SH-SY5Y (cell line): ENCODE measurements around the gene NAXE.

Source experiments
- GATA2 ChIP-seq: IDR thresholded peaks from 2 replicates; pipeline ENCODE4 v1.6.1; 2011; ENCODE audit warnings: mild to moderate bottlenecking, low read depth, low read length
- GATA3 ChIP-seq: IDR thresholded peaks from 2 replicates; pipeline ENCODE4 v1.6.1; 2011; ENCODE audit warnings: low read depth, mild to moderate bottlenecking, low read length, moderate library complexity

Gene NAXE

DNA sequence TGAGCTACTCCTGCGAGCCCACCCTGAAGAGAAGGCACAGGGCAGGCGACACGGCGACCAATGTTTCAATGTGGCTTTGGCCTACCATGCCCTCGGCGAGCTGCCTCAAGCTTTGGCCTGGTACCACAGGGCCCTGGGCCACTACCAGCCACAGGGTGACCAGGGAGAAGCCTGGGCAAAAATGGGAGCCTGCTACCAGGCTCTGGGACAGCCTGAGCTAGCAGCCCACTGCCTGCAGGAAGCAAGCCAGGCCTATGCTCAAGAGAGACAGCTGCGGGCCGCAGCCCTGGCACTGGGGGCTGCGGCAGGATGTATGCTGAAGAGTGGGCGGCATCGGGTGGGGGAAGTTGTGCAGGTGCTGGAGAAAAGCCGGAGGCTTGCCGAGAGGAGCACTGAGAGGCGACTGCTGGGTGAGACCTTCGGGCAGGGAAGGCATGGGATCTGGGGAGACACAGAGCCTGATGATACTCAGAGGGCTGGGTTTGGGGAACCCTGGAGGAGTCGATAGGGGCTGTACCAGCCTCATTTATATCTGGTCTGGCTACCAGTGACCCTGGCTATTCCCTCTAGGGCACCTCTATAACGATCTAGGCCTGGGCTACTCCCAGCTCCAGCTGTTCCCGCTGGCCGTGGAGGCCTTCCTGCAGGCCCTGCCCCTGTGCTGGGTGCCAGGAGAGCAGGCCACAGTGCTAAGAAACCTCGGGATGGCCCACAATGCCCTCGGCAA is 9.8 kb upstream of the NAXE start:
- TF ChIP-seq GATA3 = no peak
- no peak for TF ChIP-seq GATA2

DNA sequence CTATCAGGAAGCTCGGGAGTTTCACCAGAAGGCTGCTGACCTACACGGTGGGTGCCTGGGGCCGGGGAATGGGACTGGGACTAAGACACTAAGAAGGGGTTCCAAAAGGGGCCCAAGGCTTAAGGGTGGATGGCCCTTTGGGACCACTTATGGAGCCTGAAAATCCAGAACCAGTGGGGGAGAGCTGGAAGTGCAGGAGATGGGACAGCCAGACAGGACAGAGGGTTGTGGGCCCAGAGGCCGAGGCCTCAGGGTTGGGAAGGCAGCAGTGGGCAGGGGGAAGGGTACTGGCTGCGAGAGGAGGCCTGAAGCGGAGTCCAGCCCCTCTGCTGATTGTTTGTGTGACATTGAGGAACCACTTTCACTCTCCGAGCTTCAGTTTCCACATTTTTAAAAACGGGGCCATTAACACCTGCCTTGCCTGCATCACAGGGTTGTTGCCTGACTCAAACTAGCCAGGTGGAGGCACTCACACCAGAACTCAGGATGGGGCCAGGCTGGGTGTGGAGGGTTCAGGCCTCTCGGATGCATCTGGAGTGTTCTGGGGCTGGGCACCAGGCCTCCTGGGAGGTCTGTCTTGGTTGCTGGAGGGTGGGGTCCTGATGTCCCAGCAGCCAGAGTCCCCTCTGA is 9.1 kb upstream of the NAXE start:
- TF ChIP-seq GATA3 (no peak), GATA2 (no peak)

DNA sequence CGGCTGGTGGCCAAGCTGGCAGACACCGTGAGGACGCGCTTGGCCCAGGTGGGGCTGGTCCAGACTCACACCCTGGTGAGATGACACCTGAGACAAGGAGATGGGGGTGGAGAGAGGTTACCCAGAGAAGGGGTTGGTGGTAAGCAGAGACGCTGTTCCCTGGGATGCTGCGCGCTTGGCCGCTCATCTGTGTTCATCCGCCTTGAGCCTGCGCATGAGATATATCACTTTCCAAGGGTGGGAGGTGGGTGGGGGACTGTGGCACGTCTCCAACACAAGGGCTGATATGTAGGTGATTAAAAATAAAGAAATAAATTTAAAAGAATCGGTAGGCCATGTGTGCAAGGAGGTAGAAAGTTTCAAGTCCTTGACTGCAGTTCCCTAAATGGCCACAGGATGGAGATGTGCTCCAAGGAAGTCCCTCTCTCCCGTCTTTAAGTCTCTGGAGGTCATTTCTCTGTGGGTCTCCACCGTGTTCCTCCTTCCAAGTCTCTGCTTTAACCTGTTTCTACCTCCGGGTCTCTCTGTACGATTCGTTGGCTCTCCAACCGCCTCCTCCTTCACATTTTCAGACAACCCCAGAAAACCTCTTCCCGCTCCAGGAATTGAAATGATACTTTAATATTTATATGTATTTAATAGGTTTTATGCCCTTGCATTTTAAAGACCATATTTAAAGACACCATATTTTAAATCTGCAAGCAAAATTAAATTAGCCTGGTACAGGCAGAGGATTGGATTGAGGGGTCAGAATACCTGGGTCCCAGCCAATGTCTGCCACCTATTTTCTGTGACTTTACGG is 7.6 kb upstream of the NAXE start:
- TF ChIP-seq GATA3 = no peak
- TF ChIP-seq GATA2 = no peak

DNA sequence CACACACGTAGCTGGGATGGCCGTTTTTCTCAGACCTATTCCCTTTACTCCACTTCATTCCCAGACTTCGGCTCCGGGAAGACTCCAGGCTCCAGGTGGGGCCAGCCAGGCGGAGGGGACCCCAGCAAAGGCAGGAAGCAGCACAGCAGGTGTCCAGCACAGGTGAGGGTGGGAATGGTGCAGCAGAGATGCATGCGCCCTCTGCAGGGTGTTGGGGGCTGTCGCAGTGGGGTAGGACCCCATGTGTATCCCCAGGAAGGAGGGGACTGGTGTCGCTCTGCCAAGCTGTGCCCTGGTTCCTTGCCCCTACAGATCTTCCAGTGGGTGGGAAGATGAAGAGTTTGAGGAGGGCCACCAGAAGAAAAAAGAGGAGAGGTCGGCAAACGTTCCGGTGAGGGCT is 6.8 kb upstream of the NAXE start:
- no peak for TF ChIP-seq GATA3

DNA sequence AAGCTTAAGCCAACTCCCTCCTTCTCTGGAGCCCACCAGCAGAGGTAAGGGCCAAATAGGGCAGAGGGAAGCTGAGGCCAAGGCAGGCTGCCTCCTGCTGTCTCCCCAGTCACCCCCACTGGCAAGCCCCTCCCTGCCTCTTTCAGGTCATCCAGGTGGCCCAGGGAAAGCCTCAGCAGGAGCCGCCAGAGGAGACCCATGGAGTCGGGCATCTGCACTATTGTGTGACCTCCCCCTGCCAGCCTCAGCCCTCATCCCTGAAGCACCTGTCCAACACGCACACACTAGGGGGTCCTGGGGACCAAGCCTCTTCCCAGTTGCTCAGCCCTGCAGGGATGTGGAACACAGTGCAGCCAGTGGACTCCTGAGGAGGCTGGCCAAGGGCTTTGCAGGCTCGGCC is 5.3 kb upstream of the NAXE start:
- TF ChIP-seq GATA2 (no peak), GATA3 (no peak)

DNA sequence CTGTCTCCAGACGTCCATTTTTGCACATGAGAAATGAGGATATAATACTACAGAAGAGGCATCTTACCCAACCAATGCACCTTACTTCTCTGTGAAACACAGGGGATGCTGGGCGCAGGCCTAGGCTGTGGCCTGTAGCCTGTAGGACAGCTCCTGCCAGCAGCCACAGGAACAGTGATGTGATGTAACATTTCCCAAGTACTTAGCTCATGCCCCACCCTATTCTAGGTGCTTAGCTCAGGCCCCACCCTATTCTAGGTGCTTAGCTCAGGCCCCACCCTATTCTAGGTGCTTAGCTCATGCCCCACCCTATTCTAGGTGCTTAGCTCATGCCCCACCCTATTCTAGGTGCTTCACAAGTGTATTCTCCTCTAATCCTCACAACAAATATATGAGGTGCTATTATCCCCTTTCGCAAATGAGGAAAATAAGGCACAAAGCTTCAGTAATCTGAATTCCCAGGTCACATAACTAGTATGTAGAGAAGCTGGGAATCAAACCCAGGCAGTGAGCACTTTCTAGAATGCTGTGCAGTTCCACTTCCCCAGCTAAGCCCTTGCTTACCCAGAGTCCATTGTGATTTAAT is 4.6 kb upstream of the NAXE start:
- TF ChIP-seq GATA3 (no peak), GATA2 (no peak)

DNA sequence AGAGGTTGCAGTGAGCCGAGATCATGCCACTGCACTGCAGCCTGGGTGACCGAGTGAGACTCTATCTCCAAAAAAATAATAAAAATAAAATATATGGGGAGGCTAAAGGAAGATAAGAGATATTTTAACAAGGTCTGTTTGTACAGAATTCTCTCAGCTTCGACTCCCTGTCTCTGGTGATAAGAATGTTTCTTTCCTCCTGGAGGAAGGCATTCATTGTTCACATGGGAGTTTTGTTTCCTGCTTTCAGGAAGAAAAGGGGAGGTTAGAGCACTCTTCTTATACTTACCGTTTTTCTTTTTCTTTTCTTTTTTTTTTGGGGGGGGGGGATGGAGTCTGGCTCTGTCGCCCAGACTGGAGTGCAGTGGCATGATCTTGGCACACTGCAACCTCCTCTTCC is 2.0 kb upstream of the NAXE start:
- TF ChIP-seq GATA2 (no peak), GATA3 (no peak)

DNA sequence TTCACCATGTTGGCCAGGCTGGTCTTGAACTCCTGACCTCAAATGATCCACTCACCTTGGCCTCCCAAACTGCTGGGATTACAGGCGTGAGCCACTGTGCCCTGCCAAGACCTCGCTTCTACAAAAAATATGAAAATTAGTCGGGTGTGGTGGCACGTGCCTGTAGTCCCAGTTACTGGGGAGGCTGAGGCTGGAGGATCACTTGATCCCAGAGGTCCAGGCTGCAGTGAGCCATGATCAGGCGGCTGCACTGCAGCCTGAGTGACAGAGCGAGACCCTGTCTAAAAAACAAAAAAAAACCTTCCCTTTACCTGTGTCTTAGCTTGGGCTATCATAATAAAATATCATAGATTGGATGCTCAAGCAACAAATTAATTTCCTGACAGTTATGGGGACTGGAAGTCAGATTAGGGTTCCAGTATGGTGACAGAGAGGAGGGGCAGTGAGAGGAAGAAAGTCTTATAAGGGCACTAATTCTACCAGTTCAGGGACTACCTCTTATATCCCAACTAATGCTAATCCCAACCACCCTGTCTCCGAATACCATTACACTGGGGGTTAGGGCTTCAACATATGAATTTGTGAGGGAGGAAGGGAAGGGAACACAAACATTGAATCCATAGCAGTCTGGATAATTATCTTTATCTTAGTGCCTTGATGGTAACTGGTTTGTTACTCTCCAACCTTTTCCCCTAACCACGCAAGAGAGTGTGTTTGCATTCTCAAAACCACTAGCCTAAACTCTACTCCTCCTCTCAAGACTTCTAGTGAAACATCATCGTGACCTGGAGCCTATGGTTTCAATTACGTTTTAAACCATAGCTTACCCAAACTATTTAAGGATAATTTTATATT is 1.0 kb upstream of the NAXE start:
- TF ChIP-seq GATA2 (no peak), GATA3 (no peak)

DNA sequence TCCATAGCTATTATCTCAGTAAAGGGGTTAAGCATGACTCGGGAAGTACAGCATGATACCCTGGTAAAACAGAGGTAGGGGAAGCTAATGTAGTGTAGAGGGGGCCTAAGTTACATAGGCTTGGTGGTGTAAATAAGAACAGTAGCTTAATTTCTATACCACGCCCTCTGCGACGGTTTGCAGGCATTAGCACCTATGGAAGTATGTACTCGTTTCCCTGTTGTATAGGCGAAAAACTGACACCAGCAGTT is 470 bp upstream of the NAXE start:
- TF ChIP-seq GATA2 = no peak
- no peak for TF ChIP-seq GATA3

DNA sequence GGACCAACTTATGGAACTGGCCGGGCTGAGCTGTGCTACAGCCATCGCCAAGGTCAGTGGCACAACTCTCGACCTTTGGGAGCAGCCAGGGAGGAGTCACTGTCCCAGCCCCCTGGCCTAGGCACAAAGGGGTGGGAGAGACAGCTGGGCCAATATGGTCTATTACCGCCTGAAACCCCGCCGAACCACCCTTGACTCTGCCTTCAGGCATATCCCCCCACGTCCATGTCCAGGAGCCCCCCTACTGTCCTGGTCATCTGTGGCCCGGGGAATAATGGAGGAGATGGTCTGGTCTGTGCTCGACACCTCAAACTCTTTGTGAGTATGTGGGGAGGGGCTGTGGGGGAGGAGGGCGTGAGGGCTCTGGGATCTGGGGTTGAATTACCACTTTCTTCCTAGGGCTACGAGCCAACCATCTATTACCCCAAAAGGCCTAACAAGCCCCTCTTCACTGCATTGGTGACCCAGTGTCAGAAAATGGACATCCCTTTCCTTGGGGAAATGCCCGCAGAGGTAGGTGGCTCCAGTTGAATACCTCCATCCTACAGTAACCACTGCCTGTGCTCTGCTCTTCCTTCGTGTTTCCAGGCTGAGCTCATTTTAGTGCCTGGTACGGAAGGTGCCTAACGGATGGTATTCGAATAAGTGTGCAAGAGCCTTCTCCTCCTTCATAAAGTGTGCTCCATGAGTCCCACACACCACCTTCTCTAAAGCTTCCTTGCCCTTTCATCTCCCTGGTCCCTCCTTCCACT is 758 bp downstream of the NAXE start:
- no peak for TF ChIP-seq GATA2
- no peak for TF ChIP-seq GATA3

DNA sequence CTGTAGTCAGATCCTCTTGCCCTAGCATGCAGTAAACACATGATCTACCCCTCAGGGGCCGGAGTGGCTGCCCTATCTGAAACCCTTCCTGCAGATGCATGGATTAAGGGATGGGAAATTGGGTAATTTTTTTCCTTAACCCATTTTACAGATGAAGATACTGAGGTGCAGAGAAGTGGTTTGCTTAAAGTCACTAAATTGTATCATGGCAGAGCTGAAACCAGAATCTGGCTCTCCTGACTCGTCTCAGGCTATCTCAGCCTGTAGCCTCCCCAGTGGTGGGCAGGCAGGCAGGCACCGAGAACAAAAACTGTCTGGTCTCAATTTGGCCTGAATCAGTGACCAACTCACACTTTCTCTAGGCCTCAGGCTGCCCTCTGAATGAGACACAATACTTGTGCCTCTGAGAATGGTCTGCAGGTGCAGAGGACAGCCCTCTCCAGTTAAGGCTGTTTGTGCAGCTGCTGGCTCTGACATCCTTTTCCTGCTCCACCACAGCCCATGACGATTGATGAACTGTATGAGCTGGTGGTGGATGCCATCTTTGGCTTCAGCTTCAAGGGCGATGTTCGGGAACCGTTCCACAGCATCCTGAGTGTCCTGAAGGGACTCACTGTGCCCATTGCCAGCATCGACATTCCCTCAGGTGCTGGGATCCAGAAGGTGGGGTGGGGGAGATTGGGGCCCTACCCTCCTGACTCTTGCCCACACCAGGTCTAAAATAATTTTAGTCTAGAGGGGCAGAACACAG is 1.5 kb downstream of the NAXE start:
- TF ChIP-seq GATA3 = no peak
- no peak for TF ChIP-seq GATA2

DNA sequence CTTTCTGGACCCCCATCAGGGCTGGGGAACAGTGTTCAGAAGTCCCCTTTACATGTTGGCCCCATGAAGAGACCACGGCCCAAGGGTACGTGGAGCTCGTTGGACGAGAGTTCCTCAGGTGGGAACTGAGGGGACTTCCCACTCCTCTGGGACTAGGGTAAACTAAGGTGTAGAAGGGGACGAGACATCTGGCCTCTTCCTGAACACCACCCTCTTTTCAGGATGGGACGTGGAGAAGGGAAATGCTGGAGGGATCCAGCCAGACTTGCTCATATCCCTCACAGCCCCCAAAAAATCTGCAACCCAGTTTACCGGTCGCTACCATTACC is 2.0 kb downstream of the NAXE start:
- TF ChIP-seq GATA3 = no peak
- no peak for TF ChIP-seq GATA2

DNA sequence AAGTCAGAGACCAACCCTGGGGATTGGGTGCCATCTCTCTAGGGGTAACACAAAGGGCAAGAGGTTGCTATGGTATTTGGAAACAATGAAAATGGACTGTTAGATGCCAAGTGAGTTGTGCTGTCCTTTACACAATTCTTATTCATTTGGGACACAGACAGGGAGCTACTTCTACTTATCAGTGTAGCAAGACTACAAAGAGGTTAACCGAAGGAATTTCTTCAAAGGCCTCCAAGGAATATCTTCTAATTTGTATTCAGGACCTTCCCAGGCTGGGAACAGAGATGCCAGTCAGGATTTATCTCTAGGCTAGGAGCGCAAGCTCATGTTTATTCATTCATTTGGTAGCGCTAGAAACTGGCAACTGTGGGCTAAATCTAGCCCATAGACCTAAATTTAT is 2.6 kb downstream of the NAXE start:
- TF ChIP-seq GATA2 (no peak), GATA3 (no peak)

DNA sequence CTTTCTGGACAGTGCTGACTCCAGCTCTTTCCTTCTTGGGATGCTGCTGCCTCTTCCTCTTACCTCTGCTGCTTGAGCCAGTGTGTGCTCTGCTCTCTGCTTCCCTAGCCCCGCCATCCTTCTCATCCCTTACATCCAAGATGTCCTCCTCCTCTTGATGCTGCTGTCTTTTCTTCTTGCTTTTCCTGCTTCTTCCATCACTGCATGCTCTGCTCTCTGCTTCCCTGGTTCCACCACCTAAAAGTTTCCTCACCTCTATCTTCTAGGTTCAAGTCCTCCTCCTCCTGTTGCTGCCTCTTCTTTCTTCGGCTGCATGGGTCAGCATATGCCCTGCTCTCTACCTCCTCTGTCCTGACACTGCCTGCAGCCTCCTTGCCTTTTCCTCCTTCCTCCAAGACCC is 3.4 kb downstream of the NAXE start:
- TF ChIP-seq GATA3 = no peak
- TF ChIP-seq GATA2 = no peak
